GM08714 (cell line): ENCODE results near the gene STEAP3.

Source experiments
- H3K4me3 ChIP-seq: fragments of 200-500 bp; sonication (Bioruptor generic); 2 replicates; pipeline ENCODE4 v1.5.1; 2014; ENCODE audit warnings: mild to moderate bottlenecking, low read length, inconsistent platforms
- ZNF274 ChIP-seq: IDR thresholded peaks from 2 replicates; pipeline ENCODE4 v1.6.1; 2012; ENCODE audit warnings: mild to moderate bottlenecking, low read depth, low read length

STEAP3 gene, protein sequence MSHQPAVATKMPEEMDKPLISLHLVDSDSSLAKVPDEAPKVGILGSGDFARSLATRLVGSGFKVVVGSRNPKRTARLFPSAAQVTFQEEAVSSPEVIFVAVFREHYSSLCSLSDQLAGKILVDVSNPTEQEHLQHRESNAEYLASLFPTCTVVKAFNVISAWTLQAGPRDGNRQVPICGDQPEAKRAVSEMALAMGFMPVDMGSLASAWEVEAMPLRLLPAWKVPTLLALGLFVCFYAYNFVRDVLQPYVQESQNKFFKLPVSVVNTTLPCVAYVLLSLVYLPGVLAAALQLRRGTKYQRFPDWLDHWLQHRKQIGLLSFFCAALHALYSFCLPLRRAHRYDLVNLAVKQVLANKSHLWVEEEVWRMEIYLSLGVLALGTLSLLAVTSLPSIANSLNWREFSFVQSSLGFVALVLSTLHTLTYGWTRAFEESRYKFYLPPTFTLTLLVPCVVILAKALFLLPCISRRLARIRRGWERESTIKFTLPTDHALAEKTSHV

GRCh38 chr2:119223521-119224390, at the start of gene STEAP3:
Gene STEAP3 (plus strand): TSS chr2:119223834. CDS start chr2:119231013, 7,179 bp downstream.
- no peak for TF ChIP-seq ZNF274
- H3K4me3 ChIP-seq, result peak within 1 kb of the TSS; percentile 55

GRCh38 chr2:119174216-119174992, 49.2 kb upstream of the STEAP3 start:
- TF ChIP-seq ZNF274, result no peak

GRCh38 chr2:119174993-119175347, 48.7 kb upstream of the STEAP3 start:
- no peak for TF ChIP-seq ZNF274
- H3K4me3 ChIP-seq, result no peak overlapping the region

More at GRCh38 chr2:119174216-119174992, 49.2 kb upstream of the STEAP3 start:
- no peak overlapping the region for H3K4me3 ChIP-seq

- TF ChIP-seq ZNF274, result no peak
- no peak overlapping the region for H3K4me3 ChIP-seq
Observed at GRCh38 chr2:119175517-119175916, 48.1 kb upstream of the STEAP3 start.

DNA sequence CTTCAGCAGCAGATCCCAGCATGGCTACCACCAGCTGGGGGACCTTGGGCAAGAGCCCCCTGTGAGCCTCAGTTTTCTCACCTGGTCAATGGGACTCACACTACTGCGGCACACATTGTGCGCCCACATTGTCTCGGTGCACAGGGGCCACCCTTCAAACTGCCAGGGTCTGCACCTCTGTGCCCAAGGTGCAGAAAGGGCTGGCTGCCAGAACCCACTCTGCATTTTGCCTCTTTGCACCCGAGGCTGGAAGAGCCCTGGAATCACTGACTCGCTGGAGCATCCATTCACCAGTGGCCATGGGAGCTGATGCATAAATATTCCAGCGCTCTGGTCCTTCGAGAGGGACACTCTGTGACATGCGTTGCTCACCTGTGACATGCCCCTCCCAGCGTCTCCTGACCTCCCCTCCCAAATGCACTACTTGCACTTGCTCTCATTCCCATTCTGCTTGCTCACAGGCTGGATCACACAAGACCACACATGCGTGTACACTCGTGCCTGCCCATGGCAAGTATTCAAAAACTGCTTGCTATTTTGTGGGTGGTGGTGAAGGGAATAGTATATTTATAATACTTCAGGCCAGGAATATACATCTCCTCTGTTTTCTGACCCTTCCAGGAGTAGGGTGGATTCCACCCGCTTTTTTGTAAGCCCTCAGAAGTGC, 46.3 kb upstream of the STEAP3 start:
- H3K4me3 ChIP-seq, result no peak overlapping the region
- TF ChIP-seq ZNF274, result no peak

GRCh38 chr2:119177838-119178190, 45.8 kb upstream of the STEAP3 start:
- no peak overlapping the region for H3K4me3 ChIP-seq
- no peak for TF ChIP-seq ZNF274

GRCh38 chr2:119178776-119179175, 44.9 kb upstream of the STEAP3 start:
- no peak for TF ChIP-seq ZNF274
- no peak overlapping the region for H3K4me3 ChIP-seq

- no peak for TF ChIP-seq ZNF274
- H3K4me3 ChIP-seq, result no peak overlapping the region
Observed at GRCh38 chr2:119179202-119179601, 44.4 kb upstream of the STEAP3 start.

DNA sequence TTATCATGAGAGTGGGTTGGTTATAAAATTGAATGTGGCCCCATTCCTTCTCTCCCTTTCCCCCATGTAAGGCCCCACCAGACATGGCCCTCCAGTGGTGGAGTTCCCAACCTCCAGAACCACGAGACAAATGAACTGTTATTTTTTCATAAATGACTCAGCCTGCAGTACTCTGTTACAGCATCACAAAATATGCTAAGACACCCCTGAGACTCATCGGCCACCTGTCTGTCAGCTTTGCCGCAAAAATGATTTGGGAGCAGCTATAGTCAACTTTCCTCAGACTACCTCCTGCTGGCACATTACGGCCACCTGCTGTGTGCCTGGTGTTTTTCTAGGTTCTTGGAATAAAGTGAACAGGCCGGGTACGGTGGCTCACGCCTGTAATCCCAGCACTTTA, 43.6 kb upstream of the STEAP3 start:
- TF ChIP-seq ZNF274, result no peak
- no peak overlapping the region for H3K4me3 ChIP-seq

GRCh38 chr2:119180892-119181291, 42.7 kb upstream of the STEAP3 start:
- H3K4me3 ChIP-seq, result no peak overlapping the region
- TF ChIP-seq ZNF274, result no peak

DNA sequence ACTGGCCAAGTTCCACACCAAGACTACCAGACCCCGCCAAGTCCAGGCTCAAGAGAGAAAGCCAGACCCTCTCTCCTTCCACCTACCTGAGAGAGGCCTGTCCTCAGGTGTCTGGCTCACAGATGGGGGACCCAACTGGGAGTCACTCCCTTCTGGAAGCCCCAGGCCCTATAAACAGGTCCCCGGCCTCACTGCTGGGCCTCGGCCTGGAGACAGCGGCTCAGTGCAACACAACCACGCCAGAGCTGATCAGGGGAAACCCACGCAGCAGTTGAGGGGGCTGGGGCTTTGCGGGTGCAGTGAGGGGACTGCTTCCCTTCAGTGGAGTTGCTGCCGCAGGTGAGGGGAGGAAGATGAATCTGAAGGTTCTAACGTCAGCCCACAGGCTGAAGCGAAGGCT, 42.2 kb upstream of the STEAP3 start:
- no peak overlapping the region for H3K4me3 ChIP-seq
- no peak for TF ChIP-seq ZNF274

DNA sequence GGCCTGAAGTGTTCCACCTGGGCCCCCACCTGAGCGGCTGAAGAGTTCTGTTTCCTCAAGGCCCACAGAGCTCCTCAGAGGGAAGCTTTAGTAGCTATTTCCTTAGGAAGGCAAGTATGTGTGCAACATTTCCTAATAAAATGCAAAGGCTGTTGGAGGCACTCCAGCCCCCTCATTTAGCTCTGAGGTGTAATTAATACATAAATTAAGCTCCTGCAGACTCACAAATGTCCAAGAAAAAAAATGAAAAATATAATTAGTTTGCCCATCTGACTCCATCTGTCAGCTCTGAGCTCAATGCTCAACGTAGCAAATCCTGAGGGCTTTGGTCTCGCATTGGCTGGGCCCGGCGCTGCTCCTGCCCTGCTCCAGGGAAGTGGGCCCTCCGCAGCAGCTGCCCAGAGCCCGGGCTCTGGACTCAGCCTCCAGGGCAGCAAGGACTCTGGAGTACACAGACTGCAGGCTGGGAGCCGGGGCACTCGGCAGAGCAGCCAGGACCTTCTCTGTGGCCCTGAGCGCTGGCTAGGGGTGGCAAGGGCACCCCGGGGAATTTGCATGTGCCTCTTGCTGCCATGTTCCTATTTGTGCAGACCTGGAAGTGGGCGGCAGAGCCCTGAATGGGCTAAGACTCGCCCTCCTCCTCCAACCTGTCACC, 41.7 kb upstream of the STEAP3 start:
- TF ChIP-seq ZNF274, result no peak

GRCh38 chr2:119184512-119184911, 39.1 kb upstream of the STEAP3 start:
- no peak for TF ChIP-seq ZNF274
- H3K4me3 ChIP-seq, result no peak overlapping the region

More for the DNA sequence above, 41.7 kb upstream of the STEAP3 start:
- no peak overlapping the region for H3K4me3 ChIP-seq
